HG03469 (cell line): ENCODE results near the gene CXCL11.
A peak's percentile ranks its signal among the peaks of the same experiment; 100 is the strongest.
"Not testable (repeated sequence)": the region's sequence is repeated elsewhere in the genome, so short reads cannot be mapped to it uniquely, and the experiment has no call there.

Experiments used
- ATAC-seq: cut with Tn5 transposase; IDR thresholded peaks from one replicate; pipeline ENCODE4 v1.9.1; 2021; ENCODE audit warnings: mild to moderate bottlenecking, moderate library complexity, moderate number of reproducible peaks; ENCODE audit not compliant: unreplicated experiment

The CXCL11 gene

DNA sequence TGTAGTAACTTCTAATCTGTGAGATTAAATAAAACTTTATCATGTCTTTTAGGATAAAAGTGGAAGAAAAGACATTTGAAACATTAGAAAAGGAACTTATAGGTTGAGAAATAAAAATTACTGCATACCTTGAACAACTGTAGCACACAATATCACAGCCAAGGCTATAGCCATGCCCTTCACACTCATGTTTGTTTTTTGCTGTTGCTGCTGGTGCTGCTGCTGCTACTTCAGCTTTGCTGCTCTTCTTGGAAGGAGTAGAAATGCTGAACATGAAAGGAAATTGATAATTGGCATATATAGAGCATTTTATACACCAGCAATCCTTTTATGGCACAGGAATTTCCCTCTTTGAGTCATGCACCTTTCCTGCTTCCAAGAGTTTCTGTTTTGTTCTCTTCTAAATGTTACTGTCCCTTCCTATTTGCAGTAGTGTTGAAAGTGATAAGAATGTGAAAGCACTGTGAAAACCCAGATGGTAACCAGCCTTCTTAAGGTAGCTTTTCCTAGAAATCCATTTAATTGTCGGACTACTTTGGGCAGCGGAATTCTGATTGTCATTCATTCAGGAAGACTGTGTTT is at the start of gene CXCL11:
Gene CXCL11 (minus strand): TSS at position 272 of the 582 bp plus-strand sequence. CDS start 83 bp downstream, at position 189.
- ATAC-seq: no peak

GRCh38 chr4:76084542-76084941 is 48.7 kb upstream of the CXCL11 start:
- no peak for ATAC-seq

DNA sequence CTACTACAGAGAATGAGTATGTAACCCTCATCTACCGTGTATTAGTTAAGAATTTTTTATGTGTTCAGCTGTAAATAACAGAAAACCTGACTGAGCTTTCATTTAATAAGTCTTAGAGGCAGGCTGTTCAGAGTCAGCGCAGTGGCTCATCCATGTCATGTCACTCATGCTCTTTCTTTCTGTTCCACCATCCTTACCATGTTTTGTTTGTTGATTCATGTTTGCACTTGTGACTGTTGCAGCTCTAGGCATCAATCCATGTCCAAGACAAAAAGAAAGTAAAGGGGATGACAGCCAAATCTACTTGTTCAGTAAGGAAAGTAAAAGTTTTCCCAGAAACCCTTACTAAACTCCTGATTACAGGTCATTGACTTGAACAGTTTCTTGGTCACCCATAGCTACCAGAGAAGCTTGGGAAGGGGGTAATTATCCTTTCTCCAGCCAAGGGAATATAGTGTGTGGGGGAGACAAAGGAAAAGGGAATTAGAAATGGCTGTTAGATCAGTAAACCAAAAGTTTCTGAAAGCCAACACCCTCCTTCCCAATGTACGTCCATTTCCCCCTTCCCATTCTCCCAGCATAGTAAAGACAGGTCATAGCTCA is 47.6 kb upstream of the CXCL11 start:
- ATAC-seq: no peak

DNA sequence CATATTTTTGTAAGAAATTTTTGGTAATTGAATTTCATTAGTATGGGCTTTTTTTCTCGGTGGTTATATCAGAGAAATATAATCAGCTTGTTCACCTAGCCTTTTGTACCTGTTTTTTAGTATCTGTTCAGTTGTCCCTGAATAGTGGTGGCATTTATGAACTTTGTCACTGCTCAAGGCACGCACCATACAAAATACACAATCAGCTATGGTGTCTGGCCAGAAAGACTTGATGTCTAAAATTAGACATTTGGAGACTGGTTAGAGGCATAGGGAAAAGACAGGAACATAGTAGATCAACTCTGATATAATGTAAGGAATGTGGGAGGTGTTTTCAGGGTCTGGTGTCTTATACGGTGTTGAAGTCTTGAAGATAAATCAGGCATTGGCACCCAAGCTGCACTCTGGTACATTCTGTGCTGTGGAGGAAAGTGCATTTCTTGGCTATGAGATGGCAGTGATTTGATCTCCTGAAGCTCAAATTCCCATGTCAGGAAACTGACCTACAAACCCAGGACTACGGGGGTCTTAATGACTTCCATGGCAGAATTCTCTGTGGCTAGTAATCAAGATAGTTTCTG is 42.3 kb upstream of the CXCL11 start:
- ATAC-seq: no peak

DNA sequence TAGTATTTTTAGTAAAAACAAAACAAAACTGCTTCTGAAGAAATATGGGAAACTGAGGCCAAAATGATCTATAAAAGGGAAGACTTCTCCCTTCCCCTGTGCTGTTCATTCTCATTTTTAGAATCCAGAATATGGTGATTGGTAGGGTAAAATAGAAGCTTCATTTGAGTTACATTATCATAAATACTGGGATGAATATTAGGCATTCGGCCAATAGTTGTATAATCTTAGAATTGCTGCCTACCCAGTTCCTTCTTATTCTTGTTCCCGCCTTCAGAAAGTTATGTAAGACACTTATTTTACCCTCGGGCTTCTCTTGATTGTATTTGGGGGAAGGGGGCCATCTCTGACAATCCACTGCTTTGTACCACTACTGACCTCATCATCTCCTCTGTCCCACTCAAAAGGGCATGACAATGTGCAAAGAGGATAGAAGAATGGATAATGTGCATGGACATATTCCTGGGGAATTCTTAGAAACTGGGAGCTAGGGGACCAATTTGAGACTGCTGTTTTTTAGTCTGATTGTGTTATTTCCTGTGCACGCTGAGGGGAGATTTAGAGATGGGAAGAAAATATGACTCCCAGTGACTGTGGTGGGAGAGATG is 39.2 kb upstream of the CXCL11 start:
- ATAC-seq: no peak

DNA sequence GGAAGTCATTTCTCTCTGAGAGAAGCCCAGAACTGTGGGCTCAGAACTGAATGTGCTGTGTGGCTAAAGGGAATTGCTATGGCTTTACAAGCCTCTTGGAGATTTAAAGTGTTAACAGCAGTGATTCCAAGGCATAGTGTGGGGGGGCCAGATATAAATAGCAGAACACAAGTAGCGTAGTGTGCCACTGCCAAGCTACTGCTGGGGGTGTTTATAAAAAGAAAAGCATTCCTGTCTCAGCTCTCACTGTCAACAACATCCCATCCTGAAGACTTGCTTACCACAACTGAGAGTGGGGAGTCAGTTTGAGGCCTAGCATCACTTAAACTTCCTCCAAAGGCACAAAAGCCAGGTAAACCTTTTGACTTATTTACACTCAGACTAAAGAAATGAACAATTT is 38.6 kb upstream of the CXCL11 start, which contains the start of gene ART3:
Gene ART3 (plus strand): TSS at position 242 of the 400 bp plus-strand sequence. CDS start 1,181 bp downstream, outside the sequence.
- ATAC-seq: no peak

GRCh38 chr4:76072760-76073159 is 36.9 kb upstream of the CXCL11 start:
- no peak for ATAC-seq

DNA sequence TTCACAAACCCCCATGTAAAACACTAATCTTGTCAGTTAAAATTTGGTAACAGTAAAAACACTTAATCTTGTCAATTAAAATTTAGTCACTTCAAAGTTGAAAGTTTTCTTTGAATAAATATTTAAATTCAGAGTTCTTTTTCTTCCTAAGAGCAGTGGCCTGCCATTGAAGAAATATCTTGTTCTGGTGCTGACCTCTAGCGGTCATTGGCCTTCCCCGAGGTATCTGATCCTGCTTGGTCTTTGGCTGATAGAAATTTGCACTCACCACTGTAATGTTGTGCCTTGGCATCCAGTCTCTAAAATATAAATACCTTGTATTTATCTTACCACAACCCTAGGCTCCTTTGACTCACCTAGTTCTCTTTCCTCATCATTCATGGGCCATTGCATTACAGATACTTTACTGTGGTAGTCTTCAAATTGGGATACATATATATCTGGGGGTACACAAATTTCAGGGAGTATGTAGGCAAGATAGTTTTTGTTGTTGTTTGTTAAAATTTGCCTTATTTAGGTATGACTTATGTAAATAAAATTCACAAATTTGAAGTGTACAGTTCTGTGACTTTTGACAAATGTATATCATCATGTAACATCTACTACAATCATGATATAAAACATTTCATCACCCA is 31.9 kb upstream of the CXCL11 start:
- peak; percentile 67 for ATAC-seq

- ATAC-seq: no peak
Measured at GRCh38 chr4:76066546-76066945, 30.7 kb upstream of the CXCL11 start.

- peak; percentile 49 for ATAC-seq
Measured at GRCh38 chr4:76061982-76062381, 26.1 kb upstream of the CXCL11 start.

- no peak for ATAC-seq
Measured at GRCh38 chr4:76061421-76061820, 25.6 kb upstream of the CXCL11 start.

- ATAC-seq: no peak
Measured at GRCh38 chr4:76060506-76060905, 24.6 kb upstream of the CXCL11 start.

GRCh38 chr4:76059750-76060149 is 23.9 kb upstream of the CXCL11 start:
- ATAC-seq: no peak

DNA sequence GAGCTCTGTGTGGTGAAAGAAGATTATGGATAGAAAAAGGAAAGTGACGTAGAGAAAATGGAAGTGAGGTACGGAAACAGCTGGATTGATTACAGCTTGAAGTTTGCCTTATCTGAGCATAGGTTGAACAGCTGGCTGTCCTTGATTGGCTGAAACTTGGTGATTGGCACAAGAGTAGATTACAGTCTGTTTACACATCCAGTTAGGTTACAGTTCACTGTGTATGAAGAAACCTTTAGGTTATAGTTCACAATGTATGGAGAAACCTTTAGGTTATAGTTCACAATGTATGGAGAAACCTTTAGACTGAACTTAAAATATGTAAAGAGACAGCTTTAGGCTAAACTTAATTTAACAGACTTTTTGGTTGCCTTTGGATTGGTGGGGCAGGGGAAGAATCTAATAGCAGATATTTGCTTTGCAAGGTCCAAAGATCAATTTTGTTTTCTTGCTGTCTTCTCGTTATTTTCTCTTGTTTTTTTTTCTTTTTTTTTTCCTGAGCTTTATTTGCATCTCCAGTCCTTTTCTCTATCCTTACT is 23.1 kb upstream of the CXCL11 start:
- no peak for ATAC-seq

DNA sequence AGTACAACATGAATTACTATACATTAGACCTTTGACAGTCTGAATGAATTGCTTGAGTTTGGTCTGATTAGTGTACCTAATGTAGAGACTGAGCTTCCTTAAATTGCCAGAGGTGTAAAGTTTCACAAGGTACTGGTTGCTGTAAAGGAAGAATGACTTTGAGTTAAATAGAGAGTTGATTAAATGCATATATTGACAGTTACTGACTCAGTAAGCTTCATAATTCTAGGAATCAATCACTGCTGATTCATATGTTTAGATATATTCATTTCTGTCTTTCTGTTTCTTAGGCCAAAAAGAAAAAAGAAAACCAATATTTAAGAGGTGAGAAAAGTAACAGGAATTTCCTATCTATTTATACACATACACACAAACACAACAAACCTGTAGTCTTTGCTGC is 22.4 kb upstream of the CXCL11 start:
- ATAC-seq: peak; percentile 34

GRCh38 chr4:76055421-76055820 is 19.6 kb upstream of the CXCL11 start:
- no peak for ATAC-seq

- peak; percentile 93 for ATAC-seq
Measured at GRCh38 chr4:76055016-76055415, 19.1 kb upstream of the CXCL11 start.

DNA sequence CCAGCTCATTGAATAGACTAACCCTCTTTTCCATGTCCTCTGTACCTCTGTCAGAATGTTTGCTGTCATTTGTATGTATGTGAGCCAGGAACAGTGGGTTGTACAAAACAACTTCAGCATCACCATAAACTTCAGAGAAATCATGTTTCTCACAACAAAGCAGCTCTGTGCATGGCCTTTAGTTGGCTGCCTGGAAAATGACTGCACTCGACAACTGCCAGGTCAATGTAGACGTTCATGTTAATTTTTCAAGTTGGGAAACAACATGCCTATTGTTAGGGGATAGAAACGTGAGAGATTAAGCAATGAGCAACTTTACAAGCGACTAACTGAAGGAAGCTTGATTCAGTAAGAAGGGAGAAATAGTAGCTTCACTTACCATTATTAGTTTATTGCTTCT is 17.9 kb upstream of the CXCL11 start:
- ATAC-seq: no peak

GRCh38 chr4:76050560-76051050 is 14.7 kb upstream of the CXCL11 start:
- not testable (repeated sequence) for ATAC-seq

GRCh38 chr4:76049860-76050416 is 14.1 kb upstream of the CXCL11 start:
- not testable (repeated sequence) for ATAC-seq

DNA sequence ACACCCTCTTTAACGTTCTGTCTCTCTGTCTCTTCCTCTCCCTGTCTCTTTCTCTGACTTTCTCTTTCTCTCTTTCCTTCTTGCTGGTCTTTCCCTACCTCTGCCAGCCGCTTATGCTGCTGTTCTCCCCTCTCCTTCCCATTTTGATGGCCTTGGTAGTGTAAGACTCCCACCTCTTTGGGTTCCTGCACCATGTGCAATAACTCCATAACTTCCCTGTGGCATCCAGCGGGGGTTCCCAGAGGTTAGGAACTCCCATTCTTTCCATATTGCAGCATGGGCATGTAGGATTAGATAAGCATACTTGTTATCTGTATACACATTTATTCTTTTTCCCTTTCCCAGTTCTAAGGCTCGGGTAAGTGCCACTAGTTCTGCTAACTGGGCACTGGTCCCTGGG is 8.8 kb upstream of the CXCL11 start:
- not testable (repeated sequence) for ATAC-seq
